CD14-positive monocyte (primary cell): ENCODE results near the gene TNFSF13B. TPM values are rescaled to one million over a fixed set of nuclear protein-coding genes. Genes with fewer than 3 reads are reported as not detected.

Experiments used
- DNase-seq, 3 donors: peaks; one replicate each; pipeline ENCODE4 v3.0.0-alpha.2; 2011 to 2022
- H2AFZ ChIP-seq: 2 replicates; pipeline ENCODE4 v1.6.0; 2012; ENCODE audit warnings: mild to moderate bottlenecking, low read depth, low read length, inconsistent platforms; ENCODE audit not compliant: insufficient read depth, poor library complexity, severe bottlenecking
- H3K27ac ChIP-seq, 2 donors: 1 replicate in 1 of 2; 2 replicates in 1 of 2; pipeline ENCODE4 v1.5.1; 2012 to 2013; ENCODE audit warnings: low read length in 2 of 2, control low read depth in 1 of 2, inconsistent platforms in 1 of 2, low read depth in 1 of 2, mild to moderate bottlenecking in 1 of 2
- H3K27me3 ChIP-seq, 2 donors: one replicate each; pipeline versions ENCODE4 v1.6.0 to v1.6.1; 2011 to 2013; ENCODE audit warnings: low read length in 2 of 2; ENCODE audit not compliant: control insufficient read depth in 2 of 2, insufficient read depth in 2 of 2
- H3K36me3 ChIP-seq, 2 donors: replicated peaks in 1 of 2; 1 replicate in 1 of 2; 2 replicates in 1 of 2; pipeline versions ENCODE4 v1.5.1 to v1.6.1; 2012 to 2013; ENCODE audit warnings: low read length in 2 of 2, control low read depth in 1 of 2, inconsistent platforms in 1 of 2, mild to moderate bottlenecking in 1 of 2; ENCODE audit not compliant: insufficient read depth in 2 of 2, control insufficient read depth in 1 of 2
- H3K4me1 ChIP-seq, 2 donors: 1 replicate in 1 of 2; 2 replicates in 1 of 2; pipeline versions ENCODE4 v1.5.1 to v1.6.1; 2012 to 2013; ENCODE audit warnings: low read length in 2 of 2, control low read depth in 1 of 2, inconsistent platforms in 1 of 2, mild to moderate bottlenecking in 1 of 2, moderate library complexity in 1 of 2; ENCODE audit not compliant: insufficient read depth in 2 of 2, control insufficient read depth in 1 of 2
- H3K4me2 ChIP-seq: replicated peaks from 2 replicates; pipeline ENCODE3; 2012; ENCODE audit warnings: low read length, moderate library complexity, mild to moderate bottlenecking; ENCODE audit not compliant: poor library complexity, severe bottlenecking; ENCODE audit errors: extremely low read depth
- H3K4me3 ChIP-seq, 3 experiments: fragments of 200-600 bp in 1 of 3; sonication (generic) in 1 of 3; replicated peaks in 1 of 3; 1 replicate in 2 of 3; 2 replicates in 1 of 3; pipeline ENCODE4 v1.5.1; 2011 to 2013; ENCODE audit warnings: low read length in 3 of 3, mild to moderate bottlenecking in 3 of 3, control low read depth in 2 of 3, low read depth in 2 of 3, inconsistent platforms in 1 of 3, moderate library complexity in 1 of 3
- H3K79me2 ChIP-seq: 2 replicates; pipeline ENCODE4 v1.6.0; 2012; ENCODE audit warnings: mild to moderate bottlenecking, control low read depth, inconsistent platforms, low read length, moderate library complexity; ENCODE audit not compliant: insufficient read depth
- H3K9ac ChIP-seq: 2 replicates; pipeline ENCODE4 v1.6.0; 2017; ENCODE audit warnings: low read length, mild to moderate bottlenecking; ENCODE audit not compliant: insufficient read depth, poor library complexity, severe bottlenecking
- H3K9me3 ChIP-seq, 2 donors: replicated peaks in 1 of 2; 1 replicate in 1 of 2; 2 replicates in 1 of 2; pipeline versions ENCODE4 v1.5.1 to v1.6.1; 2012 to 2013; ENCODE audit warnings: low read length in 2 of 2, control low read depth in 1 of 2; ENCODE audit not compliant: control insufficient read depth in 1 of 2, insufficient read depth in 1 of 2
- H4K20me1 ChIP-seq: 2 replicates; pipeline ENCODE4 v1.6.0; 2012; ENCODE audit warnings: mild to moderate bottlenecking, low read length, control low read depth, moderate library complexity; ENCODE audit not compliant: insufficient read depth
- H3K27ac Mint-ChIP-seq, 7 donors: one replicate each; pipeline ENCODE4 v1.8.0; 2020; ENCODE audit warnings: mild to moderate bottlenecking in 7 of 7, mixed read lengths in 7 of 7, moderate library complexity in 6 of 7, inconsistent platforms in 2 of 7
- H3K27me3 Mint-ChIP-seq, 3 donors: one replicate each; pipeline ENCODE4 v1.8.0; 2021 to 2022; ENCODE audit warnings: low read depth in 3 of 3, mild to moderate bottlenecking in 3 of 3, mixed read lengths in 3 of 3, moderate library complexity in 3 of 3, inconsistent platforms in 1 of 3
- H3K36me3 Mint-ChIP-seq, 2 donors: one replicate each; pipeline ENCODE4 v1.8.0; 2020; ENCODE audit warnings: mixed read lengths in 2 of 2, inconsistent platforms in 1 of 2, mild to moderate bottlenecking in 1 of 2
- H3K4me1 Mint-ChIP-seq: one replicate; pipeline ENCODE4 v1.8.0; 2020; ENCODE audit warnings: mild to moderate bottlenecking, mixed read lengths
- H3K4me3 Mint-ChIP-seq, 2 donors: one replicate each; pipeline ENCODE4 v1.8.0; 2020; ENCODE audit warnings: mild to moderate bottlenecking in 2 of 2, mixed read lengths in 2 of 2, moderate library complexity in 1 of 2
- H3K9me3 Mint-ChIP-seq, 7 donors: one replicate each; pipeline ENCODE4 v1.8.0; 2020 to 2022; ENCODE audit warnings: mixed read lengths in 7 of 7, mild to moderate bottlenecking in 6 of 7, moderate library complexity in 6 of 7, inconsistent platforms in 2 of 7
- CTCF ChIP-seq: fragments of 200-600 bp; IDR thresholded peaks from one replicate; pipeline ENCODE4 v1.8.0; 2022; ENCODE audit warnings: antibody characterized with exemption, mild to moderate bottlenecking
- WGBS: methylation state at CpG from one replicate; pipeline ENCODE4 v1.1.5; 2013; ENCODE audit warnings: missing lambda C conversion rate; ENCODE audit not compliant: insufficient coverage; 5-methylcytosine and 5-hydroxymethylcytosine counted together
- intact Hi-C, 2 donors: fragments of 100-400 bp; cut with micrococcal nuclease; formaldehyde crosslinking; loops; one replicate each; pipeline versions ENCODE4 v1.15.0 to v1.15.1; 2023
- polyA plus RNA-seq, 3 donors: library from polyadenylated mRNA; depleted of rRNA in 1 of 3; unstranded in 2 of 3; stranded (reverse) in 1 of 3; fragments of 300-500 nt in 2 of 3; fragments of >200 nt in 1 of 3; fragmentation: Illumina TruSeq in 2 of 3; gene quantifications; 1 replicate in 2 of 3; 2 replicates in 1 of 3; pipeline ENCODE4 v1.2.3, GENCODE V29; 2012 to 2021

The TNFSF13B gene
- polyA plus RNA-seq, 3 donors: 117 to 587 (median 558) TPM

- H3K4me3 Mint-ChIP-seq: no peak overlapping the region
- H3K79me2 ChIP-seq: peaks cover 98% of the 10 kb centered on the region
- no peak overlapping the region for H3K9ac ChIP-seq
- peaks cover 2 to 4% of the 10 kb centered on the region in 2 donors for H3K36me3 Mint-ChIP-seq
- H3K27ac Mint-ChIP-seq: no peak overlapping the region
- H3K4me1 Mint-ChIP-seq: peaks cover 34% of the 10 kb centered on the region
- H3K9me3 ChIP-seq: no peaks in the 10 kb centered on the region
- TF ChIP-seq CTCF: no peak
- 100% methylated on average over 3 of the region's 7 CpGs for WGBS
- H3K4me3 ChIP-seq: no peak overlapping the region
- H3K4me1 ChIP-seq: peaks cover 13 to 15% of the 10 kb centered on the region in 2 donors
- no peak for DNase-seq
- peaks cover 0 to 7% of the 10 kb centered on the region in 2 donors for H3K36me3 ChIP-seq
- H2AFZ ChIP-seq: no peak overlapping the region
- no peaks in the 10 kb centered on the region for H3K27me3 ChIP-seq
- intact Hi-C loops: loop anchor here in 1 of 2 donors (10.0 kb wide), 2 partner anchors 101 to 281 kb away; no protein-coding TSS in a partner anchor
- H3K9me3 Mint-ChIP-seq: no peaks in the 10 kb centered on the region
- H3K4me2 ChIP-seq: no peak overlapping the region
- H4K20me1 ChIP-seq: peaks cover 39% of the 10 kb centered on the region
- no peak overlapping the region for H3K27ac ChIP-seq
- no peaks in the 10 kb centered on the region for H3K27me3 Mint-ChIP-seq
These were observed 45.6 kb upstream of the TNFSF13B start for GRCh38 chr13:108223687-108224503.

GRCh38 chr13:108225440-108225839, 44.1 kb upstream of the TNFSF13B start:
- H3K36me3 Mint-ChIP-seq: peaks cover 13 to 16% of the 10 kb centered on the region in 2 donors
- intact Hi-C loops: loop anchor here in 1 of 2 donors (10.0 kb wide), 2 partner anchors 99 to 279 kb away; no protein-coding TSS in a partner anchor
- Histone ChIP-seq H3K27ac (no peak overlapping the region), H4K20me1 (peaks cover 39% of the 10 kb centered on the region), H3K79me2 (peaks cover 95% of the 10 kb centered on the region), H3K4me2 (no peak overlapping the region), H3K4me1 (no peaks in the 10 kb centered on the region), H3K9me3 (no peaks in the 10 kb centered on the region), H3K4me3 (no peak overlapping the region), H3K36me3 (peaks cover 10 to 22% of the 10 kb centered on the region in 2 donors), H3K9ac (no peak overlapping the region), H2AFZ (no peak overlapping the region), H3K27me3 (no peaks in the 10 kb centered on the region)
- no peaks in the 10 kb centered on the region for H3K27me3 Mint-ChIP-seq
- peaks cover 18% of the 10 kb centered on the region for H3K4me1 Mint-ChIP-seq
- TF ChIP-seq CTCF: no peak
- H3K9me3 Mint-ChIP-seq: no peaks in the 10 kb centered on the region
- no peak overlapping the region for H3K4me3 Mint-ChIP-seq
- no peak for DNase-seq
- WGBS: no CpG with 5 or more reads among the region's 1 CpG
- peak overlapping the region in 1 of 7 donors; percentile 7 for H3K27ac Mint-ChIP-seq
